Brain microvascular endothelial cell (primary cell): ENCODE data around the gene CCDC91.

Experiments
- DNase-seq: peaks from one replicate; pipeline ENCODE4 v3.0.0-alpha.2; 2020
- H3K27ac ChIP-seq: fragments of 250-450 bp; sonication (Bioruptor Pico); 2 replicates; pipeline ENCODE4 v1.5.1; 2020; ENCODE audit warnings: mild to moderate bottlenecking, moderate library complexity
- H3K27me3 ChIP-seq: fragments of 250-450 bp; sonication (Bioruptor Pico); replicated peaks from 2 replicates; pipeline ENCODE4 v1.5.1; 2020; ENCODE audit warnings: mild to moderate bottlenecking
- H3K36me3 ChIP-seq: fragments of 250-450 bp; sonication (Bioruptor Pico); replicated peaks from 2 replicates; pipeline ENCODE4 v1.5.1; 2020; ENCODE audit warnings: mild to moderate bottlenecking
- H3K4me3 ChIP-seq: 2 replicates; pipeline ENCODE4 v1.5.1; 2011; ENCODE audit warnings: low read depth, mild to moderate bottlenecking, control low read depth, low read length, moderate library complexity
- CTCF ChIP-seq: IDR thresholded peaks from 2 replicates; pipeline ENCODE4 v1.5.1; 2011; ENCODE audit warnings: low read depth, mild to moderate bottlenecking, moderate library complexity, low read length, control low read depth, inconsistent platforms; ENCODE audit errors: missing control alignments
- in situ Hi-C: cut with HindIII; loops from 2 replicates; pipeline ENCODE4 v1.10.0; 2017; ENCODE audit warnings: low sequenced_read_pairs, low pct_ligation_motif_present

CCDC91 gene

GRCh38 chr12:28440081-28440608, 249.9 kb downstream of the CCDC91 start:
- no peak for DNase-seq
- H3K27me3 ChIP-seq = no peaks in the 10 kb centered on the region
- H3K4me3 ChIP-seq = no peak overlapping the region
- TF ChIP-seq CTCF = no peak
- in situ Hi-C loops = no loop called here
- no peak overlapping the region for H3K27ac ChIP-seq
- H3K36me3 ChIP-seq = no peaks in the 10 kb centered on the region

GRCh38 chr12:28442101-28442500, 251.8 kb downstream of the CCDC91 start:
- DNase-seq = no peak
- no peaks in the 10 kb centered on the region for H3K36me3 ChIP-seq
- no peak overlapping the region for H3K4me3 ChIP-seq
- H3K27me3 ChIP-seq = no peaks in the 10 kb centered on the region
- in situ Hi-C loops = no loop called here
- TF ChIP-seq CTCF = no peak
- no peak overlapping the region for H3K27ac ChIP-seq

- no peak for DNase-seq
- Histone ChIP-seq H3K27me3 (no peaks in the 10 kb centered on the region), H3K4me3 (no peak overlapping the region), H3K27ac (no peak overlapping the region), H3K36me3 (no peaks in the 10 kb centered on the region)
- no peak for TF ChIP-seq CTCF
- in situ Hi-C loops = no loop called here
Measured at GRCh38 chr12:28443337-28443736, 253.1 kb downstream of the CCDC91 start.

GRCh38 chr12:28446031-28446430, 255.8 kb downstream of the CCDC91 start:
- no peak overlapping the region for H3K4me3 ChIP-seq
- no peaks in the 10 kb centered on the region for H3K27me3 ChIP-seq
- H3K36me3 ChIP-seq = no peaks in the 10 kb centered on the region
- no peak overlapping the region for H3K27ac ChIP-seq
- no peak for TF ChIP-seq CTCF
- DNase-seq = no peak
- in situ Hi-C loops = no loop called here

- no peaks in the 10 kb centered on the region for H3K27me3 ChIP-seq
- DNase-seq = no peak
Measured at GRCh38 chr12:28453686-28454085, 263.4 kb downstream of the CCDC91 start.

More at GRCh38 chr12:28453686-28454085, 263.4 kb downstream of the CCDC91 start:
- no peaks in the 10 kb centered on the region for H3K36me3 ChIP-seq
- TF ChIP-seq CTCF = no peak
- in situ Hi-C loops = no loop called here
- no peak overlapping the region for H3K27ac ChIP-seq
- no peak overlapping the region for H3K4me3 ChIP-seq
